Stimulated activated CD4-positive, alpha-beta T cell treated with anti-CD3 and anti-CD28 coated beads, TNF-alpha, amount 100 ng/mL, for 4 hours (primary cell): ENCODE data around the gene ALPL.

Experiments
- DNase-seq, 3 experiments: peaks; one replicate each; pipeline ENCODE4 v3.0.0-alpha.2; 2020; ENCODE audit warnings: low read depth in 3 of 3

ALPL gene

DNA sequence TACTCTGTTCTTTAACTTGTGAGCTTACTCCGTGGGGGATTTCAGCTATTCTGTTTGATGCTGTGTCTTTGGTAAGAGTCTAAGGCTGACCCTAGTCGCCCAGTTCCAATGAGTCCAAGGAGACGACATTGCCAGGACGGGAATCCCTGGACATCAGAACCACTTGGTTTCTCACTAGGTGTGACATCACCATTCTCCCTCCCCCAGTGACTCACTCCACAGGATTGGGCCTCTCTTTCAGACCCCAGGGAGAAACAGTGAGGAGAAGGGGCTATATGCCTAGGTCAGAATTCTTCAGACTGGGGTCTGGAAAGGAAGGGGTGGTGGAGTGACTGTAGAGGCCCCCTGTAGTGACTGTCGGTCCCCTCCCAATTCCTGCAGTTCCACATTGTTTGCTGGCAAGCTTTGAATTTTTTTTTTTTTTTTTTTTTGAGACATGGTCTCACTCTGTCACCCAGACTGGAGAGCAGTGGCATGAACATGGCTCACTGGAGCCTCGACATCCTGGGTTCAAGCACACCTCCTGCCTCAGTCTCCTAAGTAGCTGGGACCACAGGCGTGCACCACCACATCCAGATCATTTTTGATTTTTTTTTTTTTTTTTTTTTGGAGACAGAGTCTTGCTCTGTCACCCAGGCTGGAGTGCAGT, 21.3 kb downstream of the ALPL start:
- DNase-seq = no peak

DNA sequence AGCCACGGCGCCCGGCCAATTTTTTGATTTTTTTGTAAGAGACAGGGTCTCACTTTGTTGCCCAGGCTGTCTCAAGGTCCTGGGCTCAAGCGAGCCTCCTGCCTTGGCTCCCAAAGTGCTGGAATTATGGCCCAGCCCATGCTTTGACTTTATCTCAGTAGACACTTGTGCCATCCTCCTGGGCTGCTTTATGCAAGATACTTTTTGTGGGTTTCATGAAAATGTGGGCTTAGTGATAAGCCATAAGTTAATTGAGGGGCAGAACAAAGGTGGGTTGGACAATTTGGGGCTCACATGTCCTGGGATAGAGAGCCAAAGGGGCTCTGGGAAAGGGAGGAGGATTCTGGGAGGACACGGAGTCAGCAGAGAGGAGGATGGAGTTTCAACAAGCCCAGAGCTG, 22.0 kb downstream of the ALPL start:
- no peak for DNase-seq

DNA sequence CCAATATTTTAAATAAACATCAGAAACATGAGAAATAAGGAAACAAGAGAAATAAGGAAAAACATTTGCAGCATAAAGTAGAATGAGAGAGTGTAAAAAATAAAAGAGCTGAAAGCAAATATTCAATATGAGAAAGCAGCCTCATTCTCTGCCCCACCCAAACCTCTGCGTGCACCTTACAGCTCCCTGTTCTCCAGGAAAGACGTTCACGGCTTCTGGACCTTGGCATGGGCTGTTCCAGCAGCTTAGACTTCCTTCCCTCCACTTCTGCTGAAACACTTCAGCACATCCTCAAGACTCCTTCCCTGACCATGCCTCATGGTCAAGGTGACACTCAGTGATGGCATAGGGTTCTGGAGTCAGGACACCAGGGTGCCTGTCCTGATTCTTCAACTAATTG, 23.3 kb downstream of the ALPL start:
- DNase-seq = no peak

DNA sequence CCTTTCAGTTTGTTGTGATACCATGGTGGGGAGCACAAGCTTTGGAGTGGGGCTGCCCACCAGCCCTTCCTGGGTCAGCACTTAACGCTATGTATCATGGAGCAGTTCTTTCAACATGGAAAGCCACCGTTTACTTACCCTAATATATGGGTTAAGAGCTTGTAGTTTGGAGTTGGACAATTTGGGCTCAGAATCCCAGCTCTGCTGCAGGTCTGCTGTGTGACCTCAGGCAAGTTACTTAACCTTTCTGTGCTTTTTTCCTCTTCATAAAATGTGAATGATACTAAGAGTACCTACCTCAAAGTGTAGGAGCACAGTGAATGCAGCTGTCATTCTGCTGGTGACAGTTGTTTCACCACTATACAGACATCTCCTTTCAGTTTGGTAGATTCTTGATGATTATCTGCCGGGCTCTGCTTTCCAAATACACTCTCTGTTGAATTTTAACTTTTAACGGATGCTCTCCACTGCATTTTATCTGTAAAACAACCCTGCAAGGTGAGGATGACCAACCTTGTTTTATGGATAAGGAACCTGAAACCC, 23.8 kb downstream of the ALPL start:
- no peak for DNase-seq

DNA sequence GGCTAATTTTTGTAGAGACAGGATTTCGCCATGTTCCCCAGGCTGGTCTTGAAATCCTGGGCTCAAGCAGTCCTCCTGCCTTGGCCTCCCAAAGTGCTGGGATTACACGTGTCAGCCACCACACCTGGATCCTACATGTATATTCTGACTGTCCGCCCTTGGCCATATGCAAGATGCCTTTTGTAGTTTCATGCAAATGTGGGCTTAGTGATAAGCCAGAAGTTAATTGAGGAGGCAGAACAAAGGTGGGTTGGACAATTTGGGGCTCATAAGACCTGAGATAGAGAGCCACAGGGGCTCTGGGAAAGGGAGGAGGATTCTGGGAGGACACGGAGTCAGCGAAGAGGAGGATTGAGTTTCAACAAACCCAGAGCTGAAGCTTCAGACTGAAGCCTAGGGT, 24.9 kb downstream of the ALPL start:
- DNase-seq = no peak

DNA sequence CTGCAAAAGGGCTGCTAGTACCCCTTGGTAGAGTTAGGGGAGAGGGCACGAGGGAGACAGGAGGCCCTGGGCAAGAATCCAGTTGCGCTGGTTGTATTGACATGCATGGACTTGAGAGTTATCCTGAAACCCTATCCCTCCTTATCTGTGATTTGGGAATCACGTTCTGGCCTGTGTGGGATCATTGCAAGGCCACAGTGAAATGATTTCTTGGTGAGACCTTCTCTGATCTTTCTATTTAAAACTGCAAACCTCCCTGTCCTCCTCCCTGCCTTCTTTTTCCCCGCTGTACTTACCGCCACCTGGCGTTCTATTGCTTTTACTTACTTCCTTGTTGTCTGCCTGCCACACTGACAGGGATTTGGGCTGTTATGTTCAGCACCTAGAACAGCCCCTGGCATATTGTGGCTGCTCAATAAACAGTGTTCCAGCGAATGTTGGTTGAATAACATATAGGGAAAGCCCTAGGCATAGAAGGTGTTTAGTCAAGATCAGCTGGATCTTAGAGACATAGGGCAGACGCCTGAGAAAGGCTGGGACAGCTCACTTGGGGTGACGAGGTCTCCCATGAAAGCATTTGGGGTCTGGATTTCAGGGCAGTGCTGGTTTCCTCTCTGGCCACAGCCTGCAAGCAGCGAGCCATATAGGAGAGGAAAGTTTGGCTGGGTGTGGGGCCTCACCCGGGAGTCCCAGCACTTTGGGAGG, 25.6 kb downstream of the ALPL start:
- DNase-seq = no peak

DNA sequence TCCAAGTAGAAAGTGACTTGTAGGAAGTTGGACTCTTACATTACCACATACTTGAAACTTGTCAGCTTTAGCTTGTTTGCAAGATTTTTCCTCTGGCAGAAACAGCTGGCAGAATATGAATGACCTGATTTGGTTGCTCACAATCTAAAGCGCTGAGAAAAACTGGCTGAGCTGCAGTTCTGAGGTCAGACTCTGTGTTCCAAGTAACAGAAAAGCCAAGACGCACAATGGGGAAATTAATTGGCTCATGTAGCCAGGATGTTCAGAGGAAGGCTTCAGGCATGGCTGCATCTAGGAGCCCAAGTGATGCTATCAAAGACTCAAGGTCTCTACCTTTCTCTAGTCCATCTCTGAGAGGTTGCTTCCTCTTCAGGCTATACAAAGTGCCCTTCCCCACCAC, 27.0 kb downstream of the ALPL start:
- DNase-seq = no peak

DNA sequence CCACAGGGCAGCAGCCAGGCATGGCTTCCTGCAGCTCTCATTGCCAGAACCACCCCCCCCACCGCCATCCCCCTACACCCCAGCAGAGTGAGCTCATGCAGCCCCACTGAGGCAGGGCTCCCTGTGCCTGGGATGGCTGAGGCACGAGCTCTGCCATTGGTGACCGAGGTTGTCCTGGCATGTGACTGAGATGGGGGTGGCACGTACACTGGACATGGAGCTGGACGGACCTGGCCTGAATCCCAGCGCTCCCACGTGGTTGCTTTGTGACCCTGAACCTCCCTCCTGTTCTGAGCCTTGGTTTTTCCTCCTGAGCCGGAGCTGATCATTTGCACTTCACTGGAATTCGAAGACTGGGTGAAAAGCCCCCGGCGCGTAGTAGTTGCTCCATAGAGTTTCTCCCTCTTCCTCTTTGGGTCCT, 28.3 kb downstream of the ALPL start:
- no peak for DNase-seq

DNA sequence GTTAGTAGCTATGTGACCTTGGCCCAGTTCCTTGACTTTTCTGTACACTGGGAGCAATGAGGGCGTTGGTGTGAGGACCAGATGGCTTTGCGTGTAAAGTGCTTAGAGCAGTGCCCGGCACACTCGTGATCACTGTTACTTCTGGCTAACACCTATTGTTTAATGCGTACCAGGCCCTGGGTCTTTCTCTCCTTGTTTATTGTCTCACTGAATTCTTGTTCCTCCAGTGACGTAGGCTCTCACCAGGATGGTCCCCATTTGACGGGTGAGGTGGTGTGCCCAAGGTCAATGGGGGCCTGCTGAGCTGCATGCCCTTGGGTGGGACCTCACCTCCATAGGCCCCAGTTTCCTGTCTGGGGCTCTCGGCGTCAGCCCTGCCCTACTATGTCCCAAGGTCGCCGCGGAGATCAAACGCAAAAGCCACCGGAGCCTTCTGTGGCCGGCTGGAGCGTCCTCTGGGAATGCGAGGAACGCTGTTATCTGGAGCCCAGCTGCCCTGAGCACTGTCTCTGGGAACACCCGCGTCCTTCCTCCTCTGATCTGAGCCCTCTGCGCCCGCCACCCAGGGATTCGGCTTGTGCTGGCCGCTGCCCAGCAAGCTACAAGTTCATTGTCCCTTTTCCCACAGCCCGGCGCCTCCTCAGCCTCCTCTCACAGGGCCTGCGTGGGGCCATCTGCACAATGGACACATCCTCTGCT, 28.9 kb downstream of the ALPL start:
- no peak for DNase-seq

DNA sequence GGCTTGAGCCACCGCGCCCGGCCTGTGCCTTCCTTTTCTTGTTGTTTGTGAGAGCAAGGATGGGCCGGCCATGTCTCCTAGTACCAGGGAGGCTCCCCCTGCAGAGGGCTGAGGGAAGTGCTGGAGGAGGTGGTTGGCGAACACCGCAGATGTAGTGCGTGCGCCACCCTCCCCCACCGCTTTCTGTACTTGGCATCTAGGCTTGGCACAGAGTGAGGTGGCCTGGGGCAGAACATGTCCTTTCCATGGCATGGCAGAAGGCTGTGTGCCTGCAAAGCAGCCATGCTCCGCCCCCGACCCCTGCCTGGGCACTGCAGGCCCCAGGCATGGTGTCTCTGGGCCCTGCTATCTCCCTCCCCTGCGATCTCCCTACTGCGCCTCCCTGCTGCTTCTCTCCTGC, 30.7 kb downstream of the ALPL start:
- DNase-seq = no peak

DNA sequence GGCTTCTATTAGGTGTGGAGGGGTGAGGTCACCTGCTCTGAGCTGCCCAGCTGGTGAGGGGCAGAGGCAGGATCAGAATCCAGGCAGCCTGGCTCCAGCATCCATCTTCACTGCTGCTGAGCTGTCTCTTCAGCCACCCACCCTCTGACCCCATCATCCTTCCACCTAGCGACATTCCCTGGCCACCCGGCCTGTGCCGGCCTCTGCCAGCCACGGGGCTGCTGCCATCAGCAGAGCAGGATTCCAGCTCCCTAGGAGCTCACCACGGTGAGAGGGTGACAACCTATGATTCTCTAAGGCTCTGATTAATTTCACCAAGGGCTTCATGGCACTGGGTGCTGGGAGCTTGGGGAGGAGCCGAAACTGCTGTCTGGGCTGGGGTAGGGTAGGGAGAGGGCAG, 32.1 kb downstream of the ALPL start:
- no peak for DNase-seq

DNA sequence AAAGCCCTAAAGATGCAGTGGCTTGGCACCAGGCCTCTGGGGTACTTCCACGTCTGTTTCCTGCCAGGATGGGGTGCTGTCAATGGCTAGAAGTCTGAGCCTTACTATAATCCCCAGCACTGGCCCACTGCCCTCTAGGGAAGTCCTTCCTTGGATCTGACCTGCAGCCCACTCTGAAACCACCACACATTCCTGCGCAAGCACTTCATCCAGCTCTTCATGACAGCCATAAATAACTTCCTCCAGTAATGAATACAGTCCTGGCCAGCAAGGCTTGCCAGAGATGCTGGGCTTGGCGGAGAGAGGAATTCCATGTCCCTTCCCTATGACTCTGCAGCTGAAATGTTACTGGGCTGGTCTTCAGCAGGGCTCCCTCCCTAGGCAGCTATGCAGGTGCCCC, 32.6 kb downstream of the ALPL start:
- DNase-seq = no peak

DNA sequence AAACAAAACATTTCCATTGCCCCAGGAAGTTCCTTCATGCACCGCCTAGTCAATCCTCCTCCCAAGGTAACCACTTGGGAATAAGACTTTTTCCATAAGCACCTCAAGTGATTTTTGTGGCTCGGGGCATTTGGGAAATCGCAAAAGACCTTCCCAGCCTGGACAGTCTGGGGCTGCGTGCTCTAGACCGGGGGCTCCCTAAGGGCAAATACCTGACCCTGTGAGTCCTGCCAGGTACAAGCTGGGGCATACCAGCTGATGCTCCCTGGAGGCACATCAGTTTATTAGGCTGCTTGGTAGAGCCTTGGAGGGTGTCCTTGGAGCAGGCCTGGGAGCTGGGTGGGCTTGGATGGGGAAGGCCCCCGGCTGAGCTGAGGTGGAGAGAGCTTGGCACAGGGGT, 34.4 kb downstream of the ALPL start:
- no peak for DNase-seq

DNA sequence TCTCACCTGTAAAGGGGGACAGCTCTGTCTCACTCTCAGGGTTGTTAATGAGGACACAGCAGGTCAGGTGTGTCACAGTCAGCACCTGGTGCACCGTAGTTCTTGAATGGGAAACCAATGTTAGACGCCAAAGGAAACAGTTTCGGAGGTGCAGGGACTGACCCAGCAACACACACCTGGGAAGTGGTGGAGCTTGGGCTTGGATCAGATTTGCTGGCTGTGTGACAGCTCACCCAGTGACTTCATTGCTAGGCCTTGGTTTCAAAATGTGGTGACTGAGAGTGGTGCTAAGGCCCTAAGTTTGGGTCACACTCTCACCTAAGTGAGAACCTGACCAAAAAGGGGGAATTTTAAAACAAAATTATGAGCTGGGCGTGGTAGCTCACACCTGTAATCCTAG, 34.9 kb downstream of the ALPL start:
- DNase-seq = no peak

DNA sequence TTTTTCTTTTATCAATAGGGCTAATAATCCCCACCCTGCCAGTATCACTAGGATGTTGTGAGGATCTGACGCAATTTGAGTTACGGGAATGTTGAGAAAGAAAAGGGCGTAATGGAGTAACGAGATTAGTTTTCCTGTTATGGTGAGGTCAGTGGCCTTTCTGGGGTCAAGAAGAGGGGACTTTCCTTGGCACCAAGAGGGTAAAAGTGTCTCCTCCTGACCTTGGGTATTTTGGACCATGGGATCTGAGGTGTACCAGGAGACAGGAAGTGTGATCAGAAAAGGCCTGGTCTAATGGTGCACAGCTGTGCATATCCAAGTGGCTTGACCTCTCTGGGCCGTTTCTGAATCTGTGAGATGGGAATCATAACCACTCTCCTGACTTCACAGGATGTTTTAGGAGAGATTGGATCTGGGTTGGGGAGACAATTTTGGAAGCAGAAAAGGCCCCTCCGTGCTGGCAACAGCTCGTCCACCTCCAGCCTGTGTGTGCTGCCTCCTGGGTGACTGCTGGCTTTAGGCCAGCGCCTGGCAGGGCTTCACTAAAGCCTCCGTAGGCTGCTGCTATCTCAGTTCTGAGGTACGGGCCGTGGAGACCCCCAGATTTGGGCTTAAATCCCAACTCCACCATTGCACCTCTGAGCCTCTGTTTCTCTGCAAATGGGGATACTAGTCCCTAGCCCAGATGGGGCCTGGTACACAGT, 37.1 kb downstream of the ALPL start:
- no peak for DNase-seq

DNA sequence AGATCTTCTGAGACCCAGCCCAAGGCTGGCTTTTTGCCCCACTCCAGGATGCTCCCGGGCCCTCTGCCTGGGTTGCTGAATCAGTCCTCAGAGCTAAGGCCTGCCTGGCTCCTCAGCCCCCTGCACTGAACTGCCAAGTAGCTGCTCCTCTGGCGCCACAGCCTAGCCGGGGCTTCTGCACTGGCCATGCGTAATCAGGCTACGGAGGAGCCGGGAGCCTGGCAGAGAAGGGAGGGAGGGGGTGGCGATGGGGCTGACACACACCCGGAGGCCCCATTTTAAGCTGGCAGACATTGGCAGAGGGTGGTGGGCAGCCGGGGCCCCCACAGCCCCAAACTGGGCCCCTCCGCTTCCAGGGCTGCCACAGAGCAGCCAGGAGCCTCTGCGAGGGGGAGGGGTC, 38.7 kb downstream of the ALPL start:
- no peak for DNase-seq

DNA sequence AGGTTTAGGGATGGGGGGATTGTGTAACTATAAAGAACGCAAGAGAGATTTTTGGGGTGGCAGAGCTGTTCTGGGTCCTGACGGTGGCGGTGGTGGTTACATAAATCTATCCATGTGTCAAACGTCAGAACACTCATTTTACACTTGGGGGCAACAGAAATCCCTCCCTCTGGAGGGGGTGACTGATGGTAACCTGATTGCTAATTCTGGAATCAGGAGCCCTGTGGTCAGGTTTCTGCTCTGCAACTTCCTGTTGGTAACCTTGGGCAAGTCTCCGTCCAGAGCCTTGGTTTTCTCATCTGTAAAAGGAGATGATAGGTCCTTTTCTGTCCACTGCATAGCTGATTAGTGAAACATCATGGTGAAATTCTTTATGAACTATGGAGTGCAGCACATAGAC, 40.9 kb downstream of the ALPL start:
- no peak for DNase-seq

DNA sequence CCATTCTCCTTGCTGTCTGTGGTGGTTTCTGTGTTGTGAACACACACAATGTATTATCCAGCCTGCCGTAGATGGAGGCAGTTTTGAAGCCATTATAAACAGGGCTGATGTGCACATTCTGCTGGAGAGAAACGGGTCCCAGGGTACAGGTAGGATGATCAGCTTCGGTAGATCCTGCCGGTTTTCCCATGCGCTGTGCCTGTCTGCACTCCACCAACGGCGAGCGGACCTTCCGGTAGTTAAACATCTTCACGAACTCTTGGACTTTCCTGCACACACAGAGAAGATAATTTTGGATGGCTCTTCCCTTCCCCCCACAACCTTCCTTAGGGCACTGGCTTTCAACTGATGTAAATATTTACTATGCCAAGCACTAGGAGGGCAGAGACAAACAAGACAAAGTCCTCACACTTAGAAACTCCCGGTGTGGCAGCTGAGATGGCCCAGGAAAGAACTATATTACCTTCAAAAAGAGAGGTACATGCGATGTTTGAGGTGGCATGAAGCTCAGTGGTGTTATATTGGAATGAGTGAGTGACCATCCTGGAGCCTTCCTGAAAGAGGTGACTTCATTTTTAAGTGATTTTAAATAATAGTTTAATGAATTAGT, 41.7 kb downstream of the ALPL start:
- no peak for DNase-seq

DNA sequence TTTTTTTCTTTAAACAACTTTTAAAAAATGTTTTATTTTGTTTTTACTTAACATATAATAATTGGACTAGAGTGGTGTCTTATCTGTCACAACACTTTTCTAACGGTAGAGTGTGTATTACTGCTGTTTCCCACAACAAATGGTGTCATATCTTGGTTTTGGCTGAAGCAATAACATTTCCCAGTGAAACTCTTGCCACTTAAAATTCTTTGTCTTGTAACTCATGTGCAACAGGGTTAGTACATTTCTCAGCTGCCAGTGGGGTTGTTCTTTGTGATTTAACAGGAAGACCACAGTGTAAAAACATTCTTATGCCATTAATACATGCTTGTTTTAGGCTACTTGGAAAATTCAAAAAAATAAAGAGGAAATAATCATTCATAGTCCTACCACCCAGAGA, 43.5 kb downstream of the ALPL start:
- no peak for DNase-seq

DNA sequence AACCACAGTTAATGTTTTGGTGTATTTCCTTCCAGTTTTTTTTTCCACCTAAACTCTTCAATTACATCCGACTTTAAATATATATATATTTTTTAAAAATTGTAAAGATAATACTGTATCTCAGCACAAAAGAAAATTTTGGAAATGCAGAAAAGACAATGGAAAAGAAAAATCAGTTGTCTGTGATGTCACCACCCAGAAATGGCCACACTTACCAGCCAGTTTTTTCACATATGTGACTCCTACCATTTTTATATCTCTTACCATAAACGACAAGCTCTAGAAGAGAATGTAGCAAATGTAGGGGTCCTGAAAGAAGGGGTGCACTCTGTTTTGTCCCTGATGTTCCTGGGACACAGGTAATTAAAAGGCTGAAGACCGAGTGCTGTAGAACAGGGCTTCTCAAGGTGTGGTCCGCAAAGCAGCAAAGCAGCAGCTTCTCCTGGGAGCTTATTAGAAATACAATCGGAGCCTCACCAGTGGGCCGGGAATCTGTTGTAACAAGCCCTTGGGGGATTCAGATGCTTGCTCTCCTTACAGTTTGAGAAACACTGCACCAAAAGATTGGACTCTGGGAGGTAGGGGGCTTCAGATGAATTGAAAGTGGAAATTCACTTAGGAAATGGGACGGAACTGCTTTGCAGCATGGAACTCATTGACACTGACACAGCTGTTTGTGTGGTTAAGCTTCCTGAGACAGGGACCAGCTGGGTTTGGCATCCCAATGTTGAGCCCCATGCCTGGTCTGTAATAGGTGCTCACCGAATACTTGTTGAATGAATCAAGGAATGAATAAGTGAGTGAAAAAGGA, 44.1 kb downstream of the ALPL start:
- DNase-seq = no peak
